Measurements from ENCODE around the gene HARBI1.
"Not testable (repeated sequence)": the region's sequence is repeated elsewhere in the genome, so short reads cannot be mapped to it uniquely, and the experiment has no call there.

The HARBI1 gene

DNA sequence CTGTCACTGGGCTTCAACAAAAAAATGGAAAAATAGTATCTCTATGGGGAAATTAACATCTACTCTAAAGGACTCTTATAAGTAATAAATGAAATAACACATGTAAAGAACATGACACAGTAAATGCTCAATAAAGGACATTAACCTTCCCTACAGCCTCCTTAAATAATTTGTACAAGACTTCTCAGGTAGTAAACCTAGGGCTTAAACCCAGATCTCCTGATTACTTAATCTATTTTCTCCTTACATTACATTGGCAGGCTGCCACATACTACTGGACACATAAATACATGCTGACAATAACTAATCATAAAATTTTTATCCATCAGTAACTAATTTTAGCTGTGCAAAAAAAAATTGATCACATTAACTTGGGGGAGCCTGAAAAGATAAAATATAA is 28.1 kb downstream of the HARBI1 start:
- Histone ChIP-seq H3K9ac (ENCODE audit: insufficient read length) (no peak overlapping the region), H3K36me3 (ENCODE audit: insufficient read depth, low read length) (peaks cover 5% of the 10 kb centered on the region; the same call in 1 of the 2 replicates), H3K27ac (no peak overlapping the region), H3K9me3 (ENCODE audit: low read depth, low read length) (no peaks in the 10 kb centered on the region), H3K4me3 (no peak overlapping the region)
- DNase-seq (ENCODE audit: low read depth, low spot score), result no peak
- TF ChIP-seq FOXP2 (optimal IDR thresholded peaks at IDR 0.05; ENCODE audit: control extremely low read depth, extremely low read length, insufficient read depth) (no peak), POLR2AphosphoS5 (IDR thresholded peaks at IDR 0.05; ENCODE audit: borderline replicate concordance, low read depth, low read length) (no peak), EZH2 (IDR thresholded peaks at IDR 0.05) (no peak)

- TF ChIP-seq POLR2AphosphoS5 (IDR thresholded peaks at IDR 0.05; ENCODE audit: borderline replicate concordance, low read depth, low read length) (no peak), FOXP2 (optimal IDR thresholded peaks at IDR 0.05; ENCODE audit: control extremely low read depth, extremely low read length, insufficient read depth) (no peak), EZH2 (IDR thresholded peaks at IDR 0.05) (no peak)
- Histone ChIP-seq H3K9ac (ENCODE audit: insufficient read length) (no peak overlapping the region), H3K4me3 (no peak overlapping the region), H3K36me3 (ENCODE audit: insufficient read depth, low read length) (peaks cover 5% of the 10 kb centered on the region; the same call in 1 of the 2 replicates), H3K9me3 (ENCODE audit: low read depth, low read length) (no peaks in the 10 kb centered on the region), H3K27ac (no peak overlapping the region)
- DNase-seq (ENCODE audit: low read depth, low spot score), result no peak
These were observed 28.9 kb downstream of the HARBI1 start for GRCh38 chr11:46588131-46588530.

DNA sequence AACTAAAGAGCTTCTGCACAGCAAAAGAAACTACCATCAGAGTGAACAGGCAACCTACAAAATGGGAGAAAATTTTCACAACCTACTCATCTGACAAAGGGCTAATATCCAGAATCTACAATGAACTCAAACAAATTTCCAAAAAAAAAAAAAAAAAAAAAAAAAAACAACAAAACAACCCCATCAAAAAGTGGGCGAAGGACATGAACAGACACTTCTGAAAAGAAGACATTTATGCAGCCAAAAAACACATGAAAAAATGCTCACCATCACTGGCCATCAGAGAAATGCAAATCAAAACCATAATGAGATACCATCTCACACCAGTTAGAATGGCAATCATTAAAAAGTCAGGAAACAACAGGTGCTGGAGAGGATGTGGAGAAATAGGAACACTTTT is 33.5 kb downstream of the HARBI1 start:
- not testable (repeated sequence) for H3K27ac ChIP-seq; H3K36me3 ChIP-seq (ENCODE audit: insufficient read depth, low read length); DNase-seq (ENCODE audit: low read depth, low spot score); H3K9ac ChIP-seq (ENCODE audit: insufficient read length); H3K9me3 ChIP-seq (ENCODE audit: low read depth, low read length); H3K4me3 ChIP-seq

DNA sequence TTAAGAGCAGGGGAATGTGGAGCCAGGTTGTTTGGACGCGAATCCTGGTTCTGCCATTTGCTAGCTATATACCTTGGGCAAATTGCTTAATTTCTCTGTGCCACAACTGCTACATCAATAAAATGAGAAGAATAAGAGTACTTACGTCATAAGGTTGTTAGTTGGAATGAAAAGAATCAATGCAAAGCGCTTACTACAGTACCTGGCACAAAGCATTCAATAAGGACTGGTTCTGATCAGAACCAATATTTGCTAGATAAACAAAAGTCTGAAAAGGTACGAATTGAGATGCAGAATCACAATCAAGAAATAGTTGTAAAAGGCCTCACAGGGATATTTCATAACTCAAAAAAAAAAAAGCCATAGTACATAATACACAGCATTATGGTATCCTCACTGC is 34.4 kb downstream of the HARBI1 start:
- no peak overlapping the region for H3K27ac ChIP-seq
- TF ChIP-seq FOXP2 (optimal IDR thresholded peaks at IDR 0.05; ENCODE audit: control extremely low read depth, extremely low read length, insufficient read depth) (no peak), EZH2 (IDR thresholded peaks at IDR 0.05) (no peak), POLR2AphosphoS5 (IDR thresholded peaks at IDR 0.05; ENCODE audit: borderline replicate concordance, low read depth, low read length) (no peak)

DNA sequence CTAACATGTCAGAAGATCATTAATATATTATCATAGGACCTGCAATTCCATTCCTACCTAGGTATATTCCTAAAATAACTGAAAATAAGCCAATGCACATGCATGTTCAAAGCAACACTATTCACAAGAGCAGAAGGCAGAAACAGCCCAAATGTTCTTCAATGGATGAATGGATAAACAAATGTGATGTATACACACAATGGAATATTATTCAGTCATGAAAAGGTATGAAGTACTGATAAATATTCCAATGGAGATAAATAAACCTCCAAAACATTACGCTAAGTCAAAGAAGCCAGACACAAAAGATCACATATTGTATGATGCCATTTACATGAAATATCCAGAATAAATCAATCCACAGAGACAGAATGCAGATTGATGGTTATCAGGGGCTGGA is 40.0 kb downstream of the HARBI1 start:
- Histone ChIP-seq H3K27ac (no peak overlapping the region), H3K4me3 (no peak overlapping the region), H3K9ac (ENCODE audit: insufficient read length) (no peak overlapping the region), H3K36me3 (ENCODE audit: insufficient read depth, low read length) (peaks cover 6% of the 10 kb centered on the region), H3K9me3 (ENCODE audit: low read depth, low read length) (peaks cover 7% of the 10 kb centered on the region; the same call in 1 of the 2 replicates)
- no peak for DNase-seq (ENCODE audit: low read depth, low spot score)
- no peak for TF ChIP-seq FOXP2 (optimal IDR thresholded peaks at IDR 0.05; ENCODE audit: control extremely low read depth, extremely low read length, insufficient read depth)
- TF ChIP-seq POLR2AphosphoS5 (IDR thresholded peaks at IDR 0.05; ENCODE audit: borderline replicate concordance, low read depth, low read length), result no peak
- TF ChIP-seq EZH2 (IDR thresholded peaks at IDR 0.05), result no peak

More for the DNA sequence above, 34.4 kb downstream of the HARBI1 start:
- DNase-seq (ENCODE audit: low read depth, low spot score), result no peak
- Histone ChIP-seq H3K4me3 (no peak overlapping the region), H3K36me3 (ENCODE audit: insufficient read depth, low read length) (peaks cover 9% of the 10 kb centered on the region; the same call in 1 of the 2 replicates), H3K9ac (ENCODE audit: insufficient read length) (no peak overlapping the region), H3K9me3 (ENCODE audit: low read depth, low read length) (no peaks in the 10 kb centered on the region)

DNA sequence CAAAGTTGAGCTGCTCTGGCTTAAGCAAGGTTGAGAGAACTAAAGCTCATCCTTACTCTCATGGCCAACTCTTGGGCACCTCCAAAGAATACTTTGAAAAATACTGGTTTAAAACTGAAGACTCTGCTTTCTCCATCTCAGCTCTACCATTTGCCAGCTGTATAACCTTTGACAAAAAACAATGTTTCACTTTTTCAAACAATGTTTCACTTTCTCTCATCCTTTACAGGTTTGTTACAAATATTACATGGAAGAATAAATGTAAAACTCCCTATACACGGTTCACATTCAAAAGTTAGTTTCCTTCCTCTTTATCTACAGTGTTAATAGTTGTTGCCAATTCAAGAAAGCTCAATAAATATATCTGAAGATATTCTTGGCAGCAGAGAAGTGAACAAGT is 42.4 kb downstream of the HARBI1 start:
- Histone ChIP-seq H3K9me3 (ENCODE audit: low read depth, low read length) (peaks cover 7% of the 10 kb centered on the region; the same call in 1 of the 2 replicates), H3K9ac (ENCODE audit: insufficient read length) (no peak overlapping the region), H3K27ac (no peak overlapping the region), H3K36me3 (ENCODE audit: insufficient read depth, low read length) (peaks cover 6% of the 10 kb centered on the region), H3K4me3 (no peak overlapping the region)
- no peak for TF ChIP-seq FOXP2 (optimal IDR thresholded peaks at IDR 0.05; ENCODE audit: control extremely low read depth, extremely low read length, insufficient read depth)
- TF ChIP-seq EZH2 (IDR thresholded peaks at IDR 0.05), result no peak
- TF ChIP-seq POLR2AphosphoS5 (IDR thresholded peaks at IDR 0.05; ENCODE audit: borderline replicate concordance, low read depth, low read length), result no peak
- DNase-seq (ENCODE audit: low read depth, low spot score), result no peak

GRCh38 chr11:46570790-46571398 is 46.1 kb downstream of the HARBI1 start:
- H3K9ac ChIP-seq (ENCODE audit: insufficient read length), result no peak overlapping the region
- H3K4me3 ChIP-seq, result no peak overlapping the region
- no peak for TF ChIP-seq POLR2AphosphoS5 (IDR thresholded peaks at IDR 0.05; ENCODE audit: borderline replicate concordance, low read depth, low read length)
- TF ChIP-seq FOXP2 (optimal IDR thresholded peaks at IDR 0.05; ENCODE audit: control extremely low read depth, extremely low read length, insufficient read depth), result no peak
- no peak for TF ChIP-seq EZH2 (IDR thresholded peaks at IDR 0.05)
- peaks cover 7% of the 10 kb centered on the region; the same call in 1 of the 2 replicates for H3K9me3 ChIP-seq (ENCODE audit: low read depth, low read length)
- no peak for DNase-seq (ENCODE audit: low read depth, low spot score)
- H3K36me3 ChIP-seq (ENCODE audit: insufficient read depth, low read length), result peaks cover 6% of the 10 kb centered on the region
- H3K27ac ChIP-seq, result no peak overlapping the region

DNA sequence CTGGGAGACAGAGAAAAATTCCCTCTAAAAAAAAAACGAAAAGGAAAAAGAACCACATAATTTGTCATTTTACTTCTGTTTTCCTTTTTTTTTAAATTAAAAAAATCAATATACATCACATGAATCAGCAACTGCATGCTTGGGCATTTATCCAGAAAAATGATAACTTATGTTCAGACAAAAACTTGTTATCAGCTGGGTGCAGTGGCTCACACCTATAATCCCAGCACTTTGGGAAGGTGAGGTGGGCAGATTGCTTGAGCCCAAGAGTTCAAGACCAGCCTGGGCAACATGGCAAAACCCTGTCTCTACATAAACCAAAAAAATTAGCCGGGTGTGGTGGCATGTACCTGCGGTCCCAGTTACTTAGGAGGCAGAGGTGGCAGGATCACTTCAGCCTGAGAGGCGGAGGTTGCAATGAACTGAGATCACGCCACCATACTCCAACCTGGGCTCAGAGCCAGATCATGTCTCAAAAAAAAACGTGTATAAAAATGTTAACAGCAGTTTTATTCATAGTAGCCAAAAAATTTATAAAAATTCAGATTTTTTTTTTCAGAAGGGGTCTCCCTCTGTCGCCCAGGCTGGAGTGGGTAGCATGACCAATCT is 51.7 kb downstream of the HARBI1 start:
- TF ChIP-seq POLR2AphosphoS5 (IDR thresholded peaks at IDR 0.05; ENCODE audit: borderline replicate concordance, low read depth, low read length) (no peak), EZH2 (IDR thresholded peaks at IDR 0.05) (no peak), FOXP2 (optimal IDR thresholded peaks at IDR 0.05; ENCODE audit: control extremely low read depth, extremely low read length, insufficient read depth) (no peak)
- H3K9ac ChIP-seq (ENCODE audit: insufficient read length), result no peak overlapping the region
- H3K4me3 ChIP-seq, result no peak overlapping the region
- H3K27ac ChIP-seq, result no peak overlapping the region
- no peaks in the 10 kb centered on the region for H3K9me3 ChIP-seq (ENCODE audit: low read depth, low read length)
- DNase-seq (ENCODE audit: low read depth, low spot score), result no peak
- H3K36me3 ChIP-seq (ENCODE audit: insufficient read depth, low read length), result no peaks in the 10 kb centered on the region

GRCh38 chr11:46564459-46564858 is 52.6 kb downstream of the HARBI1 start:
- TF ChIP-seq FOXP2 (optimal IDR thresholded peaks at IDR 0.05; ENCODE audit: control extremely low read depth, extremely low read length, insufficient read depth) (no peak), POLR2AphosphoS5 (IDR thresholded peaks at IDR 0.05; ENCODE audit: borderline replicate concordance, low read depth, low read length) (no peak), EZH2 (IDR thresholded peaks at IDR 0.05) (no peak)
- Histone ChIP-seq H3K9me3 (ENCODE audit: low read depth, low read length) (no peaks in the 10 kb centered on the region), H3K36me3 (ENCODE audit: insufficient read depth, low read length) (no peaks in the 10 kb centered on the region), H3K9ac (ENCODE audit: insufficient read length) (no peak overlapping the region), H3K4me3 (no peak overlapping the region), H3K27ac (no peak overlapping the region)
- no peak for DNase-seq (ENCODE audit: low read depth, low spot score)
